GM19468 (cell line): Measurements from ENCODE around the gene PIK3R1.
A peak's percentile ranks its signal among the peaks of the same experiment; 100 is the strongest.

ENCODE experiments used
- ATAC-seq: cut with Tn5 transposase; IDR thresholded peaks from one replicate; pipeline ENCODE4 v1.9.1; 2021; ENCODE audit warnings: mild to moderate bottlenecking, moderate library complexity, moderate number of reproducible peaks; ENCODE audit not compliant: unreplicated experiment; ENCODE audit errors: extremely low read depth

The PIK3R1 gene

DNA sequence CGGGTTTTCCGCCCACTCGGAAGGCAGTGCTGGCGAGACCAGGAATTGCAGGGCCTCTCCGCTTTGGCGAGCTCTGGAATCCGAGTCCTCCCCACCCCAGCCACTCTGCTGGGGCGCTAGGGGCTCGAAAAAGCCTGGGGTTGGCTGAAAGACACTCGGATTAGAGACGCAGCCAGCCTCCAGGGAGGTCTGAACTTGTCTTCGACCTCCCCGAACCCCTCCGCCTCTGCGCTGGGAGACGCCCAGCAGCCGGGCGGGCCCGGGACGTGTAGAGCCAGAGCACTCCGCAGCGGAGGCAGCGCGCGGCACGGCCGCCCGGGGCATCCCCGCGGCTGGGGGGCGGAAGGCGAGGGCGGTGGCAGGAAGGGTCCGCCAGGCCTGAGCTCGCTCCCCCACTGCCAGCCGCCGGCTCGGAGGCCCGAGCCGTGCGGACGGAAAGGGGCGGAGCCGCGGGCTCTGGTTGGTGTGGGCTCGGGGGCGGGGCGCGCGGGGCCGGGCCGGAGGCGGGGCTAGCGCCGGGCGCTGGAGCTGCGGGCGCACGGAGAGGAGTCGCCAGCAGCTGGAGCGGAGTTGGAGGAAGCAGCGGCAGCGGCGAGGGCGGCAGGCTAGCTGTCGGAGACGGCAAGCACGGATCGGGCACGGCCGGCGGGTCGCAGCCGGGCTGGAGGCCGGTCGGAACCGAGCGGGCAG is at the start of gene PIK3R1:
Gene PIK3R1 (plus strand): TSS at position 549 of the 690 bp plus-strand sequence. CDS start 10,920 bp downstream, outside the sequence.
- ATAC-seq, result peak; percentile 83

- ATAC-seq, result no peak
Measured at GRCh38 chr5:68167195-68167651, 48.3 kb upstream of the PIK3R1 start.

DNA sequence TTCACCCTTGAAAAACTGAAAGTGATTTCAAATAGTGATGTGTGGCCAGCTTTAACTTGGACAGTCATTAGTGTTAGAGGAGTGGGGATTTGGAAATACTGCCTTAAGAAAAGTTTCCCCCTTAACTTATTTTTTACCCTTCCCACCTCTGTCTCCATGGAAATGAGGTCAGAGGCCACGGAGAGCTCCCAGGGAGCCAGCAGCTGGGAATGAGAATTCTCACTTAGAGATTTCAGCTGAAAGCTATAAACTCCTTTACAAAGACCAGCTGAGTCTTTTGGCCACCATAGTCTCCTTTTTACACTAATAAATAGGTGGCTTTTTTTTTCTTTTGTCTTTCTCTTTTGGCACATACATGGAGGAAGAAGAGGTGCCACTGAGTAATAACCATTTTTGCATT is 45.7 kb upstream of the PIK3R1 start:
- ATAC-seq, result no peak

- ATAC-seq, result no peak
Measured at GRCh38 chr5:68170826-68171558, 44.6 kb upstream of the PIK3R1 start.

DNA sequence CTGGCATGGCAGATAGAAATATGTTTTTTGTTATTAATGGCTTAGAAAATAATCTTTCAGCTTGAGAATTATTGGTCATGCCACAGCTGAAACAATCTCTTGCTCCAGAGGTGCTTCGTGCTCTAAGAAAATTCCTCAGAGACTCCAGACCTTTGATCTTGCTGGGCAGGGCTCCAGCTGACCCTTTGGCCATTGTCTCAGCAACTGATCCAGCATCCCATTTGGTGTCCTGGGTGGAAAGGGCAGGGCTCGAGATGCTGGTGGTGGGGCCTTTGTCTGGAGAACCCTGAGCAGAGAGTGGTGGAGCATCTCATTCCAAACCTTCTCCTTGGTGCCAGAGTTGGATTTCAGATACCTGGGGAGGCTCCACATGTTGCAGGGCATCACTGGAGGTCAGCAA is 43.2 kb upstream of the PIK3R1 start:
- no peak for ATAC-seq

GRCh38 chr5:68173007-68173406 is 42.5 kb upstream of the PIK3R1 start:
- ATAC-seq, result no peak

GRCh38 chr5:68176253-68176652 is 39.3 kb upstream of the PIK3R1 start:
- no peak for ATAC-seq

GRCh38 chr5:68176802-68177479 is 38.6 kb upstream of the PIK3R1 start:
- no peak for ATAC-seq

DNA sequence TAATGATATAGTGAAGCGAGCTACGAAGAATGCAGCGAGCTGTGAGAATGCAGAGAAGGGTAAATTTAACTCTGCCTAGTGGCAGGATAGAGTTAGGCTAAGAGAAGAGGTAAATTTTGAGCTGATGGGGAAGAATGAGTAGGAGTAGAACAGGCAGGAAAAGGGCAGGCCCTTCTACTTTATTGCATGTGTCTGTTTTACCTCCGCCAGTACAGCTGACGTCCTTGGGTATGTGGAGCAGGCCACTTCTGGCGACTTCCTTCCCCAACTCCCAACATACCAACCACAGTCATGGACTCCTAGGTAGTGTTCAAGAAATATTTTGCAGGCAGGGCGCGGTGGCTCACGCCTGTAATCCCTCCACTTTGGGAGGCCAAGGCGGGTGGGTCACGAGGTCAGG is 37.9 kb upstream of the PIK3R1 start:
- no peak for ATAC-seq

DNA sequence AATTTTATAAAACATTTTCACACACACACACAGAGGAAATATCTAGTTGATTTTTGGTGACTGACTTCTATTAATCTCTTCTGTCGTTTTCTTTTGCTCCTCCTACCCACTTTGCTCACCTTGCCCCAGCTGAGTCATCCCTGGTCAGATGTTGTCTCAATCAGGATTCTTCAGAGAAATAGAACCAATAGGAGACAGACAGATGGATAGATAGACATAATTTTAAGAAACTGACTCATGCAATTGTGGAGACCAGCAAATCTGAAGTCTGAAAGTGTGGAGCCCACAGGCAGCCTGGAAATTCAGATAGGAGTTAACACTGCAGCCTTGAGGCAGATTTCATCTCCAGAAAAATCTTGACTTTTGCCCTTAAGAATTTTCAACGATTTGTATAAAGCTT is 37.0 kb upstream of the PIK3R1 start:
- ATAC-seq, result no peak

- ATAC-seq, result no peak
Measured at GRCh38 chr5:68180121-68181038, 35.2 kb upstream of the PIK3R1 start.

GRCh38 chr5:68181039-68181599 is 34.4 kb upstream of the PIK3R1 start:
- no peak for ATAC-seq

- no peak for ATAC-seq
Measured at GRCh38 chr5:68182094-68182493, 33.5 kb upstream of the PIK3R1 start.

DNA sequence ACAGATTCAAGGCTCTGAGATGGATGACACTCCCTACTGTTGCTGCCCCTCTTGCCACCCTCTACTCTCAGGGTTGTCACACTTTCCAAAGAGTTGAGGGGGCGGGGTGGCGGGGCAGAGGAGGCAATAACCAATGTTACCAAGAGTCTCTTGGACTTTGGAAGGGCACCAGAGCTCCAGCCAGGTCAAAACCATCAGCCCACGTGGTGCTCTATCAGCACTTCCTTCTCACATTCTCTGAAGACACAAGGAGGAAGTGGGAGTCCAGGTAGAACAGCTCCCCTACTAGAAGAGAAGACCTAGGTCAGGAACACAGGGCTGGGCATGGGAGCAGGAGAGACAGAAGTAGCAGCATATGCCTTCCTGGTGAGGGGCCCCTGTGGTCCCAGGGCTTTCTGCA is 33.0 kb upstream of the PIK3R1 start:
- ATAC-seq, result no peak

GRCh38 chr5:68187268-68188055 is 28.1 kb upstream of the PIK3R1 start:
- no peak for ATAC-seq

DNA sequence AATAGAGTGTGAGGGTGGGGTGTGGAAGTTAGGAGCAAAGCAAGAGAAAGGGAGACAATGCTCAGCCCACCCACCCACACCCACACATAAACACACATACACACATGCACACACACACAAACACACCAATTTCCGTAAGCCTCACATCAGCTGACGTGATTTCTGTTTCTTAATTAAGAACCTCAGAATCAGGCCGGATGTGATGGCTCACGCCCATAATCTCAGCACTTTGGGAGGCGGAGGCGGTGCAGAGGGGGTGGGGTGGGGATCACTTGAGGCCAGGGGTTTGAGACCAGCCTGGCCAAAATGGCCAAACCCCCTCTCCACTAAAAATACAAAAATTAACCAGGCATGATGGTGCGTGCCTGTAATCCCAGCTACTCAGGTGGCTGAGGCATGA is 26.4 kb upstream of the PIK3R1 start:
- no peak for ATAC-seq

DNA sequence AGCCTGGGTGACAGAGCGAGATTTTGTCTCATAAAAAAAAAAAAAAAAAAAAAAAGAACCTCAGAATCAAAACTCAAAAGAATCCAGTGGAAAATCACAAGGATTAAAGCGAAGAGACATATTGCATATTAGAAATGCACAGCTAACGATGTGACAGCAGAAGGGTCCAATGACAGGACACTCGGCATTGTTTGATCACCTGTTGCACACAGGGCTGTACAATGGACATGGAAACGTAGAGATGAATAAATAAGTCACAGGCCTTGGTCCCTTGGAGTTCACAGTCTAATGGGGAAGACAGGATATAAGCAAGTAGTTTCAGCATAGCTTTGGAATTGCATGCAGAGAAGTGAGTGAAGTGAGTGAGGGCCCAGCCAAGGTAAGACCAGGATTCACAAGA is 25.9 kb upstream of the PIK3R1 start:
- no peak for ATAC-seq

- ATAC-seq, result no peak
Measured at GRCh38 chr5:68190619-68191018, 24.9 kb upstream of the PIK3R1 start.
